Measurements from ENCODE around the gene SHC2.

GRCh38 chr19:465056-465816 lies 4.4 kb upstream of the SHC2 start:
- TF ChIP-seq CTCF (conservative IDR thresholded peaks at IDR 0.05; ENCODE audit: low read length) (no peak), EZH2phosphoT487 (IDR thresholded peaks at IDR 0.05; ENCODE audit: borderline replicate concordance) (no peak)

All from Loucy (cell line).